Measurements from ENCODE around the gene OLA1. TPM values are rescaled to one million over a fixed set of nuclear protein-coding genes. Genes with fewer than 3 reads are reported as not detected.

Gene OLA1
- total RNA-seq, 1 donor from 2014 or later, result 65.7 TPM

GRCh38 chr2:174080672-174081121, 167.6 kb downstream of the OLA1 start:
- no peak for TF ChIP-seq CTCF (IDR thresholded peaks at IDR 0.05; ENCODE audit: borderline replicate concordance)
- no peaks in the 10 kb centered on the region for H3K4me1 ChIP-seq
- no peak overlapping the region for H3K27ac ChIP-seq (replicated peaks)
- H3K9me3 ChIP-seq (replicated peaks), result no peaks in the 10 kb centered on the region
- no peaks in the 10 kb centered on the region for H3K36me3 ChIP-seq
- H3K4me3 ChIP-seq, result no peak overlapping the region
- DNase-seq, result no peak
- no peaks in the 10 kb centered on the region for H3K27me3 ChIP-seq (ENCODE audit: low read depth)
- intact Hi-C loops (cut with micrococcal nuclease), result no loop called here

- Histone ChIP-seq H3K36me3 (peaks cover 8% of the 10 kb centered on the region), H3K9me3 (replicated peaks) (no peaks in the 10 kb centered on the region), H3K27ac (replicated peaks) (no peak overlapping the region), H3K4me3 (no peak overlapping the region), H3K4me1 (no peaks in the 10 kb centered on the region), H3K27me3 (ENCODE audit: low read depth) (no peaks in the 10 kb centered on the region)
- DNase-seq, result no peak
- peak; percentile 59 for TF ChIP-seq CTCF (IDR thresholded peaks at IDR 0.05; ENCODE audit: borderline replicate concordance)
- intact Hi-C loops (cut with micrococcal nuclease), result no loop called here
Measured at GRCh38 chr2:174078275-174078674, 170.1 kb downstream of the OLA1 start.

- no peaks in the 10 kb centered on the region for H3K27me3 ChIP-seq (ENCODE audit: low read depth)
- H3K4me3 ChIP-seq, result no peak overlapping the region
- H3K36me3 ChIP-seq, result peaks cover 8% of the 10 kb centered on the region
- H3K9me3 ChIP-seq (replicated peaks), result no peaks in the 10 kb centered on the region
- TF ChIP-seq CTCF (IDR thresholded peaks at IDR 0.05; ENCODE audit: borderline replicate concordance), result no peak
- DNase-seq, result no peak
- no peak overlapping the region for H3K27ac ChIP-seq (replicated peaks)
- no peaks in the 10 kb centered on the region for H3K4me1 ChIP-seq
- intact Hi-C loops (cut with micrococcal nuclease), result no loop called here
Measured at GRCh38 chr2:174076975-174077374, 171.4 kb downstream of the OLA1 start.

GRCh38 chr2:174076040-174076439, 172.3 kb downstream of the OLA1 start:
- intact Hi-C loops (cut with micrococcal nuclease), result no loop called here
- Histone ChIP-seq H3K27ac (replicated peaks) (no peak overlapping the region), H3K9me3 (replicated peaks) (no peaks in the 10 kb centered on the region), H3K36me3 (peaks cover 8% of the 10 kb centered on the region), H3K4me1 (no peaks in the 10 kb centered on the region), H3K4me3 (no peak overlapping the region), H3K27me3 (ENCODE audit: low read depth) (no peaks in the 10 kb centered on the region)
- no peak for TF ChIP-seq CTCF (IDR thresholded peaks at IDR 0.05; ENCODE audit: borderline replicate concordance)
- no peak for DNase-seq

GRCh38 chr2:174074831-174075230, 173.5 kb downstream of the OLA1 start:
- no peaks in the 10 kb centered on the region for H3K4me1 ChIP-seq
- intact Hi-C loops (cut with micrococcal nuclease), result no loop called here
- H3K27ac ChIP-seq (replicated peaks), result no peak overlapping the region
- DNase-seq, result no peak
- no peak overlapping the region for H3K4me3 ChIP-seq
- H3K27me3 ChIP-seq (ENCODE audit: low read depth), result no peaks in the 10 kb centered on the region
- peaks cover 8% of the 10 kb centered on the region for H3K36me3 ChIP-seq
- no peak for TF ChIP-seq CTCF (IDR thresholded peaks at IDR 0.05; ENCODE audit: borderline replicate concordance)
- no peaks in the 10 kb centered on the region for H3K9me3 ChIP-seq (replicated peaks)

GRCh38 chr2:174072857-174073256, 175.5 kb downstream of the OLA1 start:
- no peaks in the 10 kb centered on the region for H3K9me3 ChIP-seq (replicated peaks)
- DNase-seq, result no peak
- no peak overlapping the region for H3K4me3 ChIP-seq
- H3K36me3 ChIP-seq, result peaks cover 8% of the 10 kb centered on the region
- no peaks in the 10 kb centered on the region for H3K27me3 ChIP-seq (ENCODE audit: low read depth)
- intact Hi-C loops (cut with micrococcal nuclease), result no loop called here
- no peak for TF ChIP-seq CTCF (IDR thresholded peaks at IDR 0.05; ENCODE audit: borderline replicate concordance)
- no peaks in the 10 kb centered on the region for H3K4me1 ChIP-seq
- no peak overlapping the region for H3K27ac ChIP-seq (replicated peaks)
